ENCODE results near the gene PTPRD.
"Not testable (repeated sequence)": the region's sequence is repeated elsewhere in the genome, so short reads cannot be mapped to it uniquely, and the experiment has no call there.

The PTPRD gene

GRCh38 chr9:9949978-9950377 is 662.8 kb downstream of the PTPRD start:
- no peak for DNase-seq

- no peak for DNase-seq
Observed at GRCh38 chr9:9949368-9949767, 663.4 kb downstream of the PTPRD start.

GRCh38 chr9:9945966-9946365 is 666.8 kb downstream of the PTPRD start:
- no peak for DNase-seq

- peak; percentile 66 for DNase-seq
Observed at GRCh38 chr9:9942764-9943424, 669.9 kb downstream of the PTPRD start.

GRCh38 chr9:9938432-9938831 is 674.4 kb downstream of the PTPRD start:
- DNase-seq, result no peak

- not testable (repeated sequence) for DNase-seq
Observed at GRCh38 chr9:9931464-9931863, 681.3 kb downstream of the PTPRD start.

GRCh38 chr9:9924376-9924775 is 688.4 kb downstream of the PTPRD start:
- DNase-seq, result no peak

- no peak for DNase-seq
Observed at GRCh38 chr9:9921805-9922204, 691.0 kb downstream of the PTPRD start.

GRCh38 chr9:9920425-9921060 is 692.3 kb downstream of the PTPRD start:
- no peak for DNase-seq

GRCh38 chr9:9919174-9919775 is 693.5 kb downstream of the PTPRD start:
- no peak for DNase-seq

- DNase-seq, result no peak
Observed at GRCh38 chr9:9917400-9917799, 695.4 kb downstream of the PTPRD start.

- no peak for DNase-seq
Observed at GRCh38 chr9:9914174-9914573, 698.6 kb downstream of the PTPRD start.

GRCh38 chr9:9913276-9913832 is 699.4 kb downstream of the PTPRD start:
- DNase-seq, result no peak

GRCh38 chr9:9912459-9912858 is 700.3 kb downstream of the PTPRD start:
- no peak for DNase-seq

GRCh38 chr9:9905736-9906135 is 707.1 kb downstream of the PTPRD start:
- no peak for DNase-seq

GRCh38 chr9:9904041-9904440 is 708.8 kb downstream of the PTPRD start:
- DNase-seq, result no peak

- no peak for DNase-seq
Observed at GRCh38 chr9:9901624-9902023, 711.2 kb downstream of the PTPRD start.

GRCh38 chr9:9893837-9894236 is 719.0 kb downstream of the PTPRD start:
- DNase-seq, result no peak

- no peak for DNase-seq
Observed at GRCh38 chr9:9892217-9892616, 720.6 kb downstream of the PTPRD start.

GRCh38 chr9:9881692-9882091 is 731.1 kb downstream of the PTPRD start:
- no peak for DNase-seq

- DNase-seq, result no peak
Observed at GRCh38 chr9:9874270-9874669, 738.5 kb downstream of the PTPRD start.

GRCh38 chr9:9862235-9862810 is 750.5 kb downstream of the PTPRD start:
- no peak for DNase-seq

GRCh38 chr9:9855177-9856078 is 757.4 kb downstream of the PTPRD start:
- DNase-seq, result no peak
